Measurements from ENCODE around the gene ZCWPW2. TPM values are rescaled to one million over a fixed set of nuclear protein-coding genes. Genes with fewer than 3 reads are reported as not detected.

The ZCWPW2 gene
- total RNA-seq, result 1 to 10 TPM in 2 of 4 donors, under 1 TPM in 1, not detected in 1; 0.29 to 2.9 (median 1.3) TPM

- peak in 1 of 2 donors; percentile 84 for TF ChIP-seq POLR2A (IDR thresholded peaks at IDR 0.05)
- TF ChIP-seq, protein P1, sequence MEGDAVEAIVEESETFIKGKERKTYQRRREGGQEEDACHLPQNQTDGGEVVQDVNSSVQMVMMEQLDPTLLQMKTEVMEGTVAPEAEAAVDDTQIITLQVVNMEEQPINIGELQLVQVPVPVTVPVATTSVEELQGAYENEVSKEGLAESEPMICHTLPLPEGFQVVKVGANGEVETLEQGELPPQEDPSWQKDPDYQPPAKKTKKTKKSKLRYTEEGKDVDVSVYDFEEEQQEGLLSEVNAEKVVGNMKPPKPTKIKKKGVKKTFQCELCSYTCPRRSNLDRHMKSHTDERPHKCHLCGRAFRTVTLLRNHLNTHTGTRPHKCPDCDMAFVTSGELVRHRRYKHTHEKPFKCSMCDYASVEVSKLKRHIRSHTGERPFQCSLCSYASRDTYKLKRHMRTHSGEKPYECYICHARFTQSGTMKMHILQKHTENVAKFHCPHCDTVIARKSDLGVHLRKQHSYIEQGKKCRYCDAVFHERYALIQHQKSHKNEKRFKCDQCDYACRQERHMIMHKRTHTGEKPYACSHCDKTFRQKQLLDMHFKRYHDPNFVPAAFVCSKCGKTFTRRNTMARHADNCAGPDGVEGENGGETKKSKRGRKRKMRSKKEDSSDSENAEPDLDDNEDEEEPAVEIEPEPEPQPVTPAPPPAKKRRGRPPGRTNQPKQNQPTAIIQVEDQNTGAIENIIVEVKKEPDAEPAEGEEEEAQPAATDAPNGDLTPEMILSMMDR (IDR thresholded peaks at IDR 0.05), result no peak
- intact Hi-C loops (cut with DNase I; ENCODE audit: low total_unique reads), result no loop called here
- peak within 1 kb of the TSS; percentile 82 for H3K4me3 ChIP-seq (ENCODE audit: low read depth, poor library complexity, severe bottlenecking)
- peak; percentile 93 to 99 for DNase-seq (ENCODE audit: low spot score in 2 of 2)
- WGBS, 2 donors, result 0 to 1% methylated on average over 62 to 78 of the region's 83 CpGs
These were observed at the start of gene ZCWPW2, which contains the start of gene AZI2 for GRCh38 chr3:28348629-28349468. Gene ZCWPW2, plus strand, starts transcription at chr3:28348721. Its CDS starts 64,348 bp downstream, at chr3:28413069. Gene AZI2, minus strand, starts transcription at chr3:28348824. Its CDS starts 8,207 bp downstream, at chr3:28340617.

DNA sequence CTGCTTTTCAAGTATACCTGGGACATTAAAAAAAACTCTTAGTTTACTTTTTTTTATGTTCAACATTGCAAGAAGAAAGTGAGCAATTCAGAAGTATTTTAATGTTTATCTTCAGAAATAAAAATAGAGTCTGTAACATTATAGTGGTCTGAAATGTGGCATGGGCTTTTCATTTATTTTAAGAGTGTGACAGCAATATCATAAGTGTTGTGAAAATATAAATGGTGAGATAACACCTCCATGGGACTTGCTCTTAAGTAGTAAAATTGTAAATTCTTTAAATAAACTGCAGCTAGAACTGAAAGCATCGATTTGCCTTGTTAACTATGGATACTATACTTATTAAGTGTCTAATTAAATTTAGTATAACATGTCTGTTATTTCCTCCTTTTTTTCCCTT is 48.8 kb upstream of the ZCWPW2 start:
- no peak overlapping the region for H3K4me3 ChIP-seq (ENCODE audit: low read depth, poor library complexity, severe bottlenecking)
- intact Hi-C loops (cut with DNase I; ENCODE audit: low total_unique reads), result no loop called here
- TF ChIP-seq, protein P1 (IDR thresholded peaks at IDR 0.05), result no peak
- no peak for TF ChIP-seq POLR2A (IDR thresholded peaks at IDR 0.05)
- no peak for DNase-seq (ENCODE audit: low spot score in 2 of 2)
- WGBS, 2 donors, result 96 to 98% methylated on average over 1 of the region's 1 CpG

DNA sequence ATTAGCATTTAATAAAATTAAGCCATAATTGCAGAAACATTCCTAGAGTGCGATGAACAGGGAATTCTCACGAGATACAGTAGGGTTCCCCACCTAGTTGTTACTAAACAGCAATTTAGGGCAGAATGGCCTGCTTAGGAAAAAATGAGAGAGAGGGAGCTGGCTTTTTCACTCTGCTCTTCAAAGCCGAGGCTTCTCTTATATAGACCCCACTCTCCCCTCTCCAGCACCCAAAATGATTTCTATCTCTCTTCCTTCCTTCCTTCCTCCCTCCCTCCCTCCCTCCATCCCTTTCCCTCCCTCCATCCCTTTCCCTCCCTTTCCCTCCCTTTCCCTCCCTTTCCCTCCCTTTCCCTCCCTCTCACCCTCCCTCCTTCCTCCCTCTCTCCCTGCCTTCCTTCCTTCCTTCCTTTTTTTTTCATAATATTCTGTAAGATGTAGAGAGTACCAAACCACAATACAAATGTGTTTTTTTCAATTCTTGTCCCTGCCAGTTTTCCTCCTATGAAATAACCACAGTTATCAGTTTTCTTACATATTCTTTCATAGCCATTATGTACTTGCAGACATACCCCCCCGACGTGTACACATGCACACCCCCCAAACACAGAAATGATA is 48.1 kb upstream of the ZCWPW2 start:
- TF ChIP-seq, protein P1 (IDR thresholded peaks at IDR 0.05), result no peak
- no peak for TF ChIP-seq POLR2A (IDR thresholded peaks at IDR 0.05)
- intact Hi-C loops (cut with DNase I; ENCODE audit: low total_unique reads), result no loop called here
- WGBS, 2 donors, result 91 to 93% methylated on average over 5 of the region's 5 CpGs
- H3K4me3 ChIP-seq (ENCODE audit: low read depth, poor library complexity, severe bottlenecking), result no peak overlapping the region
- no peak for DNase-seq (ENCODE audit: low spot score in 2 of 2)

- 83 to 88% methylated on average over 4 of the region's 4 CpGs for WGBS, 2 donors
- intact Hi-C loops (cut with DNase I; ENCODE audit: low total_unique reads), result no loop called here
- H3K4me3 ChIP-seq (ENCODE audit: low read depth, poor library complexity, severe bottlenecking), result no peak overlapping the region
- TF ChIP-seq, protein P1 (IDR thresholded peaks at IDR 0.05), result no peak
- no peak for TF ChIP-seq POLR2A (IDR thresholded peaks at IDR 0.05)
- no peak for DNase-seq (ENCODE audit: low spot score in 2 of 2)
These were observed 46.8 kb upstream of the ZCWPW2 start for GRCh38 chr3:28301688-28302087.

DNA sequence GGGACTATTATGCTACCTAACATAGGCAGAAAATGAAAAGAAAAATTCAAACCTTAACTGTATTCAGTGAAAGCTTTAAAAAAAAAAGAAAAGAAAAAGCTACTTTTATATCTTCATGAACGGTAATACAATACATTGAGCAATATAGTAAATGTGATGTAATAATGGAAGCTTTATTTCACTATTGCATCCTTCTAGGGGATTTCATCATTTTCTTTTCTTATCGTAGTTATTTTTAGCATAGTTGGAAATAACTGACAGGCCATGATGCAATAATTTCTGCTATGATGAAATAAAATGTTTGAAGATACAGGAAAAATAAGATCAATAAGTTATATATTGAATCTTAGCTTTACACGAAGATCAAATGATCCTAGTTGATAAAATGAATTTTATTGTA is 40.3 kb upstream of the ZCWPW2 start:
- no peak overlapping the region for H3K4me3 ChIP-seq (ENCODE audit: low read depth, poor library complexity, severe bottlenecking)

More for the DNA sequence above, 40.3 kb upstream of the ZCWPW2 start:
- no peak for DNase-seq (ENCODE audit: low spot score in 2 of 2)
- WGBS, 2 donors, result 78 to 85% methylated on average over 3 of the region's 3 CpGs
- intact Hi-C loops (cut with DNase I; ENCODE audit: low total_unique reads), result no loop called here
- no peak for TF ChIP-seq POLR2A (IDR thresholded peaks at IDR 0.05)
- TF ChIP-seq, protein P1 (IDR thresholded peaks at IDR 0.05), result no peak

All from lower leg skin (tissue), 4 donors.